Epidermal melanocyte (primary cell): ENCODE results near the gene APBA1.
A peak's percentile ranks its signal among the peaks of the same experiment; 100 is the strongest.
"Not testable (repeated sequence)": the region's sequence is repeated elsewhere in the genome, so short reads cannot be mapped to it uniquely, and the experiment has no call there.

Experiments
- DNase-seq: peaks from one replicate; pipeline ENCODE4 v3.0.0; 2011; ENCODE audit warnings: low spot score; ENCODE audit not compliant: insufficient read length

APBA1 gene

GRCh38 chr9:69446496-69446895 lies 225.7 kb downstream of the APBA1 start:
- DNase-seq: no peak

GRCh38 chr9:69445251-69445650 lies 226.9 kb downstream of the APBA1 start:
- DNase-seq: no peak

GRCh38 chr9:69444791-69445190 lies 227.4 kb downstream of the APBA1 start:
- no peak for DNase-seq

GRCh38 chr9:69444021-69444420 lies 228.2 kb downstream of the APBA1 start:
- peak; percentile 68 for DNase-seq

GRCh38 chr9:69443178-69443577 lies 229.0 kb downstream of the APBA1 start:
- DNase-seq: no peak

GRCh38 chr9:69442486-69442885 lies 229.7 kb downstream of the APBA1 start:
- DNase-seq: no peak

- DNase-seq: not testable (repeated sequence)
Observed at GRCh38 chr9:69440254-69440955, 231.8 kb downstream of the APBA1 start.

- not testable (repeated sequence) for DNase-seq
Observed at GRCh38 chr9:69439654-69440053, 232.5 kb downstream of the APBA1 start.

- no peak for DNase-seq
Observed at GRCh38 chr9:69433968-69434367, 238.2 kb downstream of the APBA1 start.

GRCh38 chr9:69433392-69433791 lies 238.8 kb downstream of the APBA1 start:
- no peak for DNase-seq

- no peak for DNase-seq
Observed at GRCh38 chr9:69432623-69433022, 239.5 kb downstream of the APBA1 start.

GRCh38 chr9:69431777-69432176 lies 240.4 kb downstream of the APBA1 start:
- DNase-seq: no peak

- DNase-seq: no peak
Observed at GRCh38 chr9:69431203-69431602, 241.0 kb downstream of the APBA1 start.

- DNase-seq: no peak
Observed at GRCh38 chr9:69430206-69430605, 242.0 kb downstream of the APBA1 start.

- DNase-seq: no peak
Observed at GRCh38 chr9:69429281-69429680, 242.9 kb downstream of the APBA1 start.

- DNase-seq: no peak
Observed at GRCh38 chr9:69428017-69428785, 244.0 kb downstream of the APBA1 start.

- peak; percentile 78 for DNase-seq
Observed at GRCh38 chr9:69427286-69427685, 244.9 kb downstream of the APBA1 start.

GRCh38 chr9:69425136-69425801 lies 246.9 kb downstream of the APBA1 start:
- no peak for DNase-seq

- DNase-seq: peak; percentile 83
Observed at GRCh38 chr9:69421908-69422801, 250.0 kb downstream of the APBA1 start.

GRCh38 chr9:69420611-69421270 lies 251.4 kb downstream of the APBA1 start:
- no peak for DNase-seq

GRCh38 chr9:69412741-69413150 lies 259.4 kb downstream of the APBA1 start:
- DNase-seq: peak; percentile 78
